ENCODE results near the gene FAM163B. TPM values are rescaled to one million over a fixed set of nuclear protein-coding genes. Genes with fewer than 3 reads are reported as not detected.

FAM163B gene
- total and polyA plus RNA-seq, 2 experiments from 2014 or later, result 0.35 to 1.0 TPM

- no peak overlapping the region for H3K4me2 ChIP-seq
- TF ChIP-seq EZH2 (IDR thresholded peaks at IDR 0.05; ENCODE audit: borderline replicate concordance) (no peak), CTCF (IDR thresholded peaks at IDR 0.05; ENCODE audit: poor library complexity) (no peak), EZH2phosphoT487 (IDR thresholded peaks at IDR 0.05; ENCODE audit: low read depth, severe bottlenecking, unreplicated experiment) (no peak)
These were observed 33.8 kb downstream of the FAM163B start for GRCh38 chr9:133575186-133576030.

GRCh38 chr9:133574771-133575170 lies 34.4 kb downstream of the FAM163B start:
- no peaks in the 10 kb centered on the region for H3K27me3 ChIP-seq
- H2AFZ ChIP-seq, result no peak overlapping the region
- H3K4me1 ChIP-seq (ENCODE audit: insufficient read depth), result peaks cover 19% of the 10 kb centered on the region
- H3K79me2 ChIP-seq, result no peaks in the 10 kb centered on the region
- WGBS (ENCODE audit: low lambda C conversion rate, missing lambda C conversion rate), result 92% methylated on average over 13 of the region's 17 CpGs
- no peak overlapping the region for H3K27ac ChIP-seq
- DNase-seq (ENCODE audit: low spot score), result no peak
- no peaks in the 10 kb centered on the region for H3K9me3 ChIP-seq (ENCODE audit: low read depth)
- no peak overlapping the region for H3K4me3 ChIP-seq
- H3K36me3 ChIP-seq (replicated peaks; ENCODE audit: insufficient read depth, low read depth), result no peaks in the 10 kb centered on the region
- TF ChIP-seq EZH2phosphoT487 (IDR thresholded peaks at IDR 0.05; ENCODE audit: low read depth, severe bottlenecking, unreplicated experiment) (no peak), CTCF (IDR thresholded peaks at IDR 0.05; ENCODE audit: poor library complexity) (no peak), EZH2 (IDR thresholded peaks at IDR 0.05; ENCODE audit: borderline replicate concordance) (no peak)
- H3K4me2 ChIP-seq, result no peak overlapping the region
- no peaks in the 10 kb centered on the region for H4K20me1 ChIP-seq (ENCODE audit: insufficient read depth, poor library complexity, severe bottlenecking)
- no peaks in the 10 kb centered on the region for H3K9me2 ChIP-seq (replicated peaks; ENCODE audit: insufficient read depth)

More at GRCh38 chr9:133575186-133576030, 33.8 kb downstream of the FAM163B start:
- Histone ChIP-seq H3K4me3 (no peak overlapping the region), H3K9me2 (replicated peaks; ENCODE audit: insufficient read depth) (no peaks in the 10 kb centered on the region), H3K79me2 (no peaks in the 10 kb centered on the region), H2AFZ (no peak overlapping the region), H3K27me3 (no peaks in the 10 kb centered on the region), H3K36me3 (replicated peaks; ENCODE audit: insufficient read depth, low read depth) (no peaks in the 10 kb centered on the region), H3K27ac (no peak overlapping the region), H3K4me1 (ENCODE audit: insufficient read depth) (peaks cover 26% of the 10 kb centered on the region), H4K20me1 (ENCODE audit: insufficient read depth, poor library complexity, severe bottlenecking) (no peaks in the 10 kb centered on the region), H3K9me3 (ENCODE audit: low read depth) (no peaks in the 10 kb centered on the region)
- WGBS (ENCODE audit: low lambda C conversion rate, missing lambda C conversion rate), result 88% methylated on average over 29 of the region's 32 CpGs
- no peak for DNase-seq (ENCODE audit: low spot score)

GRCh38 chr9:133573791-133574515 lies 35.2 kb downstream of the FAM163B start:
- Histone ChIP-seq H3K27me3 (no peaks in the 10 kb centered on the region), H3K4me2 (no peak overlapping the region), H4K20me1 (ENCODE audit: insufficient read depth, poor library complexity, severe bottlenecking) (no peaks in the 10 kb centered on the region), H3K36me3 (replicated peaks; ENCODE audit: insufficient read depth, low read depth) (no peaks in the 10 kb centered on the region), H3K9me2 (replicated peaks; ENCODE audit: insufficient read depth) (no peaks in the 10 kb centered on the region), H3K27ac (no peak overlapping the region), H3K9me3 (ENCODE audit: low read depth) (no peaks in the 10 kb centered on the region), H3K4me3 (no peak overlapping the region), H3K79me2 (no peaks in the 10 kb centered on the region), H3K4me1 (ENCODE audit: insufficient read depth) (peaks cover 19% of the 10 kb centered on the region), H2AFZ (no peak overlapping the region)
- TF ChIP-seq CTCF (IDR thresholded peaks at IDR 0.05; ENCODE audit: poor library complexity) (no peak), EZH2 (IDR thresholded peaks at IDR 0.05; ENCODE audit: borderline replicate concordance) (no peak), EZH2phosphoT487 (IDR thresholded peaks at IDR 0.05; ENCODE audit: low read depth, severe bottlenecking, unreplicated experiment) (no peak)
- 96% methylated on average over 21 of the region's 21 CpGs for WGBS (ENCODE audit: low lambda C conversion rate, missing lambda C conversion rate)
- DNase-seq (ENCODE audit: low spot score), result no peak

All from hepatocyte (in vitro differentiated cells).